Peyer's patch (tissue), 4 donors: ENCODE data around the gene PIGK. TPM values are rescaled to one million over a fixed set of nuclear protein-coding genes. Genes with fewer than 3 reads are reported as not detected.

Experiments used
- DNase-seq, 3 donors: peaks; one replicate each; pipeline ENCODE4 v3.0.0-alpha.2; 2017 to 2019
- H3K27ac ChIP-seq, 4 donors: fragments of 200-600 bp; sonication (generic); one replicate each; pipeline ENCODE4 v1.5.1; 2016 to 2019
- H3K27me3 ChIP-seq, 2 donors: fragments of 200-600 bp; sonication (generic); one replicate each; pipeline ENCODE4 v1.5.1; 2019
- H3K36me3 ChIP-seq, 3 donors: fragments of 200-600 bp; sonication (generic); one replicate each; pipeline ENCODE4 v1.5.1; 2016 to 2019
- H3K4me1 ChIP-seq, 4 donors: fragments of 200-600 bp; sonication (generic); one replicate each; pipeline ENCODE4 v1.5.1; 2016 to 2019
- H3K4me3 ChIP-seq, 4 donors: fragments of 200-600 bp; sonication (generic); 1 replicate in 3 of 4; 2 replicates in 1 of 4; pipeline ENCODE4 v1.5.1; 2016 to 2019; ENCODE audit warnings: mild to moderate bottlenecking in 1 of 4
- H3K9me3 ChIP-seq, 4 donors: fragments of 200-600 bp; sonication (generic); one replicate each; pipeline ENCODE4 v1.5.1; 2016 to 2019; ENCODE audit warnings: mild to moderate bottlenecking in 1 of 4
- CTCF ChIP-seq, 6 experiments: fragments of 450-650 bp in 4 of 6; fragments of 200-600 bp in 2 of 6; sonication (generic) in 1 of 6; IDR thresholded peaks; one replicate each; pipeline ENCODE4 v1.5.1; 2017 to 2019; ENCODE audit warnings: antibody characterized with exemption in 6 of 6, mild to moderate bottlenecking in 3 of 6, moderate library complexity in 1 of 6
- POLR2A ChIP-seq, 2 donors: fragments of 450-650 bp; IDR thresholded peaks; one replicate each; pipeline ENCODE4 v1.5.1; 2017; ENCODE audit warnings: antibody characterized with exemption in 2 of 2, mild to moderate bottlenecking in 2 of 2, moderate library complexity in 2 of 2
- small RNA-seq, 2 donors: library from RNA; depleted of rRNA; stranded (forward); fragments of <200 nt; gene quantifications; one replicate each; pipeline ENCODE3, GENCODE V24; 2016
- total RNA-seq, 4 donors: library from RNA; depleted of rRNA; stranded (reverse); fragments of >200 nt; gene quantifications; one replicate each; pipeline ENCODE4 v1.1.0, GENCODE V29; 2016

The PIGK gene
- total RNA-seq, 4 donors from 2014 or later: 4.1 to 8.8 (median 6.4) TPM

- no peak for DNase-seq
- no peaks in the 10 kb centered on the region for H3K27me3 ChIP-seq
- H3K9me3 ChIP-seq: no peaks in the 10 kb centered on the region
- H3K4me3 ChIP-seq: no peak overlapping the region
- H3K36me3 ChIP-seq: no peaks in the 10 kb centered on the region
- TF ChIP-seq POLR2A (IDR thresholded peaks at IDR 0.05): no peak
- no peak for TF ChIP-seq CTCF (IDR thresholded peaks at IDR 0.05)
- no peaks in the 10 kb centered on the region for H3K4me1 ChIP-seq
- H3K27ac ChIP-seq: peak overlapping the region in 1 of 4 donors; percentile 10
Measured at GRCh38 chr1:77039739-77040138, 179.5 kb downstream of the PIGK start.

- H3K36me3 ChIP-seq: no peaks in the 10 kb centered on the region
- H3K4me1 ChIP-seq: no peaks in the 10 kb centered on the region
- H3K9me3 ChIP-seq: no peaks in the 10 kb centered on the region
- no peak for DNase-seq
- no peaks in the 10 kb centered on the region for H3K27me3 ChIP-seq
- no peak overlapping the region for H3K4me3 ChIP-seq
- TF ChIP-seq CTCF (IDR thresholded peaks at IDR 0.05): no peak
- H3K27ac ChIP-seq: peak overlapping the region in 1 of 4 donors; percentile 62
Measured at GRCh38 chr1:77039111-77039510, 180.1 kb downstream of the PIGK start.

Small RNAs within 50 kb of the gene (small RNA-seq; reads per million reads assigned to genes)
- 0 reads per million in 2 donors for gene MIR7156

Other genes starting within 250 kb of the PIGK start
- gene AK5, start 62.6 kb upstream of the PIGK start, total RNA-seq: 10 to 100 TPM in 1 of 4 donors, 1 to 10 TPM in 1, not detected in 2; 5.3 to 12.4 TPM